ENCODE data around the gene SZT2.
A peak's percentile ranks its signal among the peaks of the same experiment; 100 is the strongest.
"Not testable (repeated sequence)": the region's sequence is repeated elsewhere in the genome, so short reads cannot be mapped to it uniquely, and the experiment has no call there.

The SZT2 gene

GRCh38 chr1:43444151-43444828 is 54.6 kb downstream of the SZT2 start:
- DNase-seq: no peak

- no peak for DNase-seq
These were observed 55.1 kb downstream of the SZT2 start for GRCh38 chr1:43444836-43445235.

GRCh38 chr1:43445606-43446387 is 56.1 kb downstream of the SZT2 start:
- no peak for DNase-seq

DNA sequence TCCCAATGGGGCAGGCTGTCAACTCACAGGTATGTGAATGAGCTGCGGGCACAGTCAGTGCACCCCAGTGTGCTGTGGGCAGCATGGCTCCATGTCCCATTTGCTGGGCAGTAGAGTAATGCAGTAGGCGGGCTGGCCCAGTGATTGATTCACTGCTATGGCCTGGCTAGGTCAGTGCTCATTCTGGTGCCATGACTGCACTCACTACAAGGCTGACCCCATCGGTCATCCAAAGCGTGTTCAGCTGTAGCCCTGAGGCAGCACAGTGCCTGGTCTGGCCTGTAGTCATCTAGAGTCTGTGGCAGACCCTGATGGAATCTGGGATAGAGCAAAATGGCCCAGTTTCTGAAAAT is 56.7 kb downstream of the SZT2 start:
- no peak for DNase-seq

DNA sequence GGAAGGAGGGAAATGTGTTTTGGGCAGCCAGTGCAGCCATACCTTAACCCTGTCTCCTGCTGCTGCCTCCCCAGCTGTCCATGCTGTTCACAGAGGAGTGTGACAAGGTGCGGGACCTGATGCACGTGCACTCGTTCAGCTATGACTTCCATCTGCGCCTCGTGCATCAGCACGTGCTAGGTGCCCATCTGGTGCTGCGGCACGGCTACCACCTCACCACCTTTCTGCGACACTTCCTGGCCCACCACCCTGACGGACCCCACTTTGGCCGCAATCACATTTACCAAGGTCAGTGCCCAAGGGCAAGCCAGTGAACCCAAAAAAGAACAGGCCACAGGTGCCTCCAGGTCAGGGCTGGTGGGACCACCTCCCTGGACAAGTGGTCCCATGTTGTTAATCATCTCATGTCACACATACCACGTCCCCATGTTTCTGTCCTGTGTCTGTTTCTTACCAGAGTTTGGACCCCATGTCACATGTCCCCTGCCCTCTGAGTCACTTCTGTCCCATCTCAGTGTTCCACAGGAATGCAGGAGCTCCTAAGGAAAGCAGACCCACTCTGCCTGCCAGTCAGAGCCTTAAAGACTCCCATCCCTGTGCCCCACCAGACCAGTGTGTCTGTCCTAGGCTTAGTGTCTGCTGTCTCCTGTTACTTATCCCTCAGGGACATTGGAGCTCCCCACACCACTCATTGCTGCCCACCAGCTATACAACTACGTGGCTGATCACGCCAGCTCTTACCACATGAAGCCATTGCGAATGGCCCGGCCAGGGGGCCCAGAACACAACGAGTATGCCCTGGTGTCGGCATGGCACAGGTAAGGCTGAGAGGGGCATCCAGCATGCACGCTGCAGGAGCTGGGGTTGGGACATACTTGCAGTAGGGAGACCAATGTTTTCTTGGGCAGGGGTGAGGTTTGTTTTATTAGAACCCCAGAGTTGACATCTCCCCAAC is 57.5 kb downstream of the SZT2 start:
- DNase-seq: no peak

DNA sequence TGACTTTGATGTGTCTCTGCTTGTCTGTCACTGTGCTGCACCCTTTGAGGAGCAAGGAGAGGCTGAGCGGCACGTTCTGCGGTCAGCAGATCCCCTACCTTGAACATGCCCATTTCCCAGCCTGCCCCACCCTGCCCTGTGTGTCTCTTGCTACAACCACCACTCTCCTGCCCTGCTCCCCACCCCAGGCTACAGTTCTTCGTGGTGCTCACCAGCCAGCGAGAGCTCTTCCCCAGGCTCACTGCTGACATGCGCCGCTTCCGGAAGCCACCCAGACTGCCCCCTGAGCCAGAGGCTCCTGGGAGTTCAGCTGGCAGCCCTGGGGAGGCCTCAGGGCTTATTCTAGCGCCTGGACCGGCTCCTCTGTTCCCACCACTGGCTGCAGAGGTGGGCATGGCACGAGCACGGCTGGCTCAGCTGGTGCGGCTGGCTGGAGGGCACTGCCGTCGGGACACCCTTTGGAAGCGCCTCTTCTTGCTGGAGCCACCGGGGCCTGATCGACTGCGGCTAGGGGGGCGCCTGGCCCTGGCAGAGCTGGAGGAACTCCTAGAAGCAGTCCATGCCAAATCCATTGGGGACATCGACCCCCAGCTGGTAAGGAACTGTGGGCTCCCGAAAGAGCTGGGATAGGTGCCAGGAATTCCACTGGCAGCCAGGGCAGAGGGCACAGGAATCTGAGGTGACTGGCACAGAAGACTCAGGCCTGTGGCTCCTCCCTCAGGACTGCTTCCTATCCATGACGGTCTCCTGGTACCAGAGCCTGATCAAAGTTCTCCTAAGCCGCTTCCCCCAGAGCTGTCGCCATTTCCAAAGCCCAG is 58.4 kb downstream of the SZT2 start:
- no peak for DNase-seq

DNA sequence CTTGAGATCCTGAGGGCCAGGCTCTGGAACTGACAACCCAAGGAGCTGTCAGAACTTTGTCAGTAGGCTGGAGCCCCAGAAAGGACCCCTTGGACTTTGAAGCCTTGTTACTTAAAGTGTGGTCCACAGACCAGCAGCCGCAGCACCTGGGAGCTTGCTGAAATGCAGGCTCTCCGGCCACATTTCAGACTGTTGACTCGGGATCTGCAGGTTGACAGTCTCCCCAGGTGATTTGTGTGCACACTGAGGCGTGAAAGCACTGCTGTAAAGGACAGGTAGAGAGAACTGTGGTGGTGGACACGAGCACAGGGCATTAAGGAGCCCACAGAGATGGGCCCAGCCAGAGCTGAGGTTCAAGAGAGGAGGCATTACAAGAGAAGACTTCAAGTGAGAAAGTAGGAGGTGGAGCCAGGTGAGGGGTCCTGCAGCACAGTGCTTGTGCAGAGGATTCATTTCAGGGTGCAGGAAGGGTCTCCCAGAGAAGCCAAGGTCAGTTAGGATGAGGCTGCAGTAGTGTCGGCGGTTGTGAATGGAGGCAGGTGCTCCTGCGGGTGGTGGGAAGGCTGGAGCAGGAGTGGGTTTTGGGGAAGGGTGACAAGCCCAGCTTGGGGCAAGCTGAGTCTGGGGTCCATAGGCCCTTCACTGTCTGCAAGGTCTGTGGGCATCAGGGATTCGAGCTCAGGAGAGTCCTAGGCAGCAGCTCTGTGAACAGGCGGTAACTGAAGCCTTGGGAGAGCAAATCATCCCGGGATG is 59.4 kb downstream of the SZT2 start:
- DNase-seq: no peak

DNA sequence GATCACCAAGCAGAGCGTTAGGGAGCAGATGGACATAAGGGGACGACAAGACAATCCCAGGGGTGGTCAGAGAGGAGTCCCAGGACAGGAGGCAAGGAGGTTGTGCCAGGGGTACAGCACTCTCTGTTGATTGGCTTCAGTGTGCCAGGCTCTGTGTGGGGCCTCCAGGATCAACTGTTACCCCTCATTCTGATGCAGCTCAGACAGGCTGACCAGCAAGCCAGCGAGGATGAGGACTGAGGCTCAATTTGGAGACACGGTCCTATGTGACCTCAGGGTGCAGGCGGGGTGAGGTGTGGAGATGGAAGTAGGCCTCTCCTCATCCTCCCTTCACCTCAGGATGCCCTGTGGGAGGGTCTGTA is 60.0 kb downstream of the SZT2 start:
- DNase-seq: no peak

GRCh38 chr1:43450251-43450941 is 60.7 kb downstream of the SZT2 start:
- no peak for DNase-seq

DNA sequence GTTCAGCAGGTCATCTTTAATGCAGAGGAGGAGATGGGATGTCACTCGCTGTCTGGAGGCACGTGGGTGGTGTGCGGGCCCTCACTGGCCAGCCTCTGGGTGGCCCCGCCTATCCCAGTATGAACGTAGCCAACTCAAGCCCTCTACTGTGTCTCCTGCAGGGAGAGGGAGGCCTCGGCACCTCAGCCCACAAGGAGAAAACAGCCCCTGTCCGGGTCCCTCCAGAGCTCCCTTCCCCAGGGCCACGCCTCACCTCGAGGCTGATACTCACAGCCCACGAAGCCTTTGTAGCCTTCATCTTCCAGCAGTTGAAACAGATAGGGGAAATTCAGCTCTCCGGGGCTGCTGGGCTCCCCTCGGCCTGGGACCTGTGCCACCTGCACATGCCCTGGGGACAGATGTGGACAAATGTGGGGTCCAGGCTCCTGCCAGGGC is 61.5 kb downstream of the SZT2 start:
- no peak for DNase-seq

GRCh38 chr1:43451701-43452532 is 62.2 kb downstream of the SZT2 start:
- DNase-seq: no peak

DNA sequence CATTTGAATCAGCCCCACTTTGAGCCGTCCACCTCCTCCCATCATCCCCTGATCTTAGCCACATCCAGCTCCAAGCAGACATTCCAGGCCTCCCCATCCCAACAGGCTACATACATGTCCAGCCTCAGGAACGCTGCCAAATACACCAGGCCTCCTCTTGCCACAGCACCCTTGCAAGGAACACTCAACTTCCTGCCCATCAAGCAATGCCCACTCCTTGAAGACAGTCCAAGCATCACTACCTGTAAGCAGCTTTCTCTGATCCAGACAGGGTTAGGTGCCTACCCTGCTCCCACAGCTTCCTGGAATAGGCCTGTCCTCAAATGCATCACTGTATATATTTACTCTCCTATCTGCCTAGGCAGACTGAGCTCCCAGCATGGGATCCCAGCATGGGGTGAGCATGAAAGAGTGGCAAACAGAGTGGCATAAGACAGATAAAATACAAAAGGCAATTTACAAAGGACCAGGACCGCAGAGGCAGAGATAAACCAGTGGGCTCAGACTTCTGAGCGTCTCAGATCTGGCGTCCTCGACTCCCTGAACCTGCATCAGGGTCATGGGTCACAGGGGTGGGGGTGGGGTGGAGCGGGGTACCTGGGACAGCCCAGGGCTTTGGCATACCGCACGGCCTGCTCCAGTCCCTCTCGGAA is 63.2 kb downstream of the SZT2 start:
- DNase-seq: peak; percentile 40

GRCh38 chr1:43453442-43454269 is 64.0 kb downstream of the SZT2 start, which contains the start of gene HYI:
TSS of gene HYI (minus strand) at chr1:43453931. CDS start at chr1:43453793, 138 bp downstream.
- DNase-seq: peak; percentile 72

- DNase-seq: peak; percentile 66
These were observed 64.7 kb downstream of the SZT2 start for GRCh38 chr1:43454270-43455011.

DNA sequence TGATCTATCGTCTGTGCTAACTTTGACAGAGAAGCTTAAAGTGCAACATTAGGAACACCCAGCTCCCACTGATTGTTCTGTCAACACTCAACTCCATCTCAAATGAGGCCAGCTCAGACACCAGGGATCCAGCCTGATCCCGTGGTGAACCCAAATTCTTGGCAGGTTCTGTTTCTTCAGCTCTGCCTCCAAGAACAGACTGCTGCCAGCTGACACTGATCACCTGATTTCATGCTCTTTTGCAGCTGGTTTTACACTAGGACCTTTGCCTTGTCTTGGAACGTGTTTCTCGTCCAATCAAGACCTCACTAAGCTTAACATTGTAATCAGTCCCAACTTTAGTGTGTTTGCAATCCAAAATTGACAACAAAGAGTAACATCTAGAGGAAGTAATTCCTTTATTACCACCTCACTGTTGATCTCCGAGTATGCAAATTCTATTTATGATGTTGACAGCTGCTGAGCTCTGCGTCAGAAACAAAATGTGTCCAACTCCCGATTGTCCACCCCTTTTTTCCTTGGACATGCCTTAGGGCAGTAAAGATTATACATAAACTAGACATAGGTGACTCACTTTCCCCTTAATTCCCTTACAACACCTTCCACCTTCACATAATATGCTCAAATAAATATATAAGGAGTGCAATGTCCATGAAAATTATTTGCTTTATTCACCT is 65.7 kb downstream of the SZT2 start:
- DNase-seq: no peak

DNA sequence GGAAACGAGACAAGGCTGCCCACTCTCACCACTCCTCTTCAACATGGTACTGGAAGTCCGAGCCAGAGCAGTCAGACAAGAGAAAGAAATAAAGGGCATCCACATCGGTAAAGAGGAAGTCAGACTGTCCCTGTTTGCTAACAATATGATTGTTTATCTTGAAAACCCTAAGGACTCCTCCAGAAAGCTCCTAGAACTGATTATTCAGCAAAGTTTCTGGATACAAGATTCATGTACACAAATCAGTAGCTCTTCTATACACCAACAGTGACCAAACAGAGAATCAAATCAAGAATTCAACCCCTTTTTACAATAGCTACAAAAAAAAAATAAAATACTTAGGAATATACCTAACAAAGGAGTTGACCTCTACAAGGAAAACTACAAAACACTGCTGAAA is 68.7 kb downstream of the SZT2 start:
- not testable (repeated sequence) for DNase-seq

- no peak for DNase-seq
These were observed 71.4 kb downstream of the SZT2 start for GRCh38 chr1:43460988-43461693.
